HL-60/S4 (cell line): ENCODE measurements around the gene GPR132.
"Not testable (repeated sequence)": the region's sequence is repeated elsewhere in the genome, so short reads cannot be mapped to it uniquely, and the experiment has no call there.

Source experiments
- in situ Hi-C: fragments of 300-500 bp; cut with MboI; formaldehyde crosslinking; loops from 2 replicates; pipeline ENCODE4 v1.14.3; 2022; ENCODE audit warnings: low sequenced_read_pairs

Gene GPR132

DNA sequence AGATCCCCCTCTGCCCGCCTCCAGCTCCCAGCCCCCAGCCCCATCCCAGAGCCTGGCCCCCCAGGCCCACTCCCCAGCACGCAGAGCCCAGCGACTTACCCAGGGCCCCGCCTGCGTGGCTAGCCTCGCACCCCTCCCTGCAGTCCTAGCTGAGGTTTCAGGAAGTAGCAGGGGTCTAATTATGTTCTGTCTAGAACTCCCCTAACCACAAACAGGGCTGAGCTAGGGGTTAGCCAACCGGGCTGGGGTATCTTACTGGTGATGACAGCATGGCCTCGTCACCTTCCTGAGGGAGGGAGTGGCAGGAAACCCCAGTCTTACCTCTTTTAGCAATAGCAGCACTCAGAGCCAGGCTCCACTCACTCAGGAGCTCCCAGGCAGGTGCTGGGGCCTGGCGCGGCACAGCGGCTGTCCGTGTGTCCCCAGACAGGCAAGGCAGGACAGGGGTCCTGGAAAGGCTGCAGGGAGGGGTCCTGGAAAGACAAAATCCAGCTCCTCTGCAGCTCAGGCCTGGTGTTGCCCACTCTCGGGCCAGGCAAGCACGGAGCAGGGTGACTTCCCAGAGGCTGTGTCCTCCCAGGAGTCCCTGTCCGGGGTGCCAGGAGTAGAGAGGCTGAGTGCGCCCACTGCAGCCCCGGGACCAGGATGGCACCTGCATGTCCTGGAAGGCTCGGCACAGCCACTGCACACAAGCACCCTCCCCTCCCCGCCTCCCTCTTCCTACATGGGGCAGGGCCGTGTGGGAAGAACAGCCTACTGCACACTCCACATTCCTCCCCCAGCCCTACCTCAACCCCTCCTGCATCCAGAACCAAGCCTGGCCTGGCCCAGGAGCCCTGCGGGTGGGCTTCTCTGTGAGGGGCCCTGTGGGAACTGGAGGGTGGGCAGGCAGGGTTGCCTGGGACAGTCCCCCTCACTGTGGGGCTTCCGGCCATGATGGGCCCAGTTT lies at the start of gene GPR132:
GPR132 (minus strand) TSS at position 151 of the 949 bp plus-strand sequence. CDS start 10,010 bp downstream, outside the sequence.
- in situ Hi-C loops = no loop called here

- in situ Hi-C loops = not testable (repeated sequence)
Observed at GRCh38 chr14:105109243-105109642, 44.0 kb upstream of the GPR132 start.

DNA sequence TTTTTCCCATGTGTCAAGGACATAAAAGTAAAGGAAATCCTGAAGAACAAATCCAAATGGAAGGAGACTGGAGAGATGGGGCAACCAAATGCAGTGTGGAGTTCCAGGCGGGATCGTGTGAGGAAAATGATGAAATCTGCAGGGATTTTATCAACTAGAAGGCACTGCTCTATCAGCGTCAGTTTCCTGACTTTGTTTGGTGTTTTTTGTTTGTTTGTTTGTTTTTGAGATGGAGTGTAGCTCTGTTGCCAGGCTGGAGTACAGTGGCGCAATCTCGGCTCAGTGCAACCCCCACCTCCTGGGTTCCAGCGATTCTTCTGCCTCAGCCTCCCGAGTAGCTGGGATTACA lies 43.3 kb upstream of the GPR132 start:
- in situ Hi-C loops = no loop called here

- in situ Hi-C loops = no loop called here
Observed at GRCh38 chr14:105107781-105108515, 42.7 kb upstream of the GPR132 start.

- in situ Hi-C loops = no loop called here
Observed at GRCh38 chr14:105107351-105107750, 42.1 kb upstream of the GPR132 start.

DNA sequence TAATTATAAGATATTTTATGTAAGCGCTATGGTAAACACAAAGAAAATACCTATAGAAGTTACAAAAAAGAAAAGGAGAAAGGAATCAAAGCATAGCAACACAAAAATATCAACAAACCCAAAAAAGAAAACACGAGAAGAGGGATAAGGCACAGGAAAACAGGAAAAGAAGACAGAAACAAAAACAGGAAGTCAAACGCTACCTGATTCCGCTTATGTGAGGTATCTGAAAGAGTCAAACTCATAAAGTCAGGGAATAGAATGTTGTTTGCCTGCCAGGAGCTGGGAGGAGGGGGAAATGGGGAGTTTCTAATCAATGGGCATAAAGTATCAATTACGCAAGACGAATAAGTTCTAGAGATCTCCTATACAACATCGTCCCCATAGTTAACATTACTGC lies 39.9 kb upstream of the GPR132 start:
- in situ Hi-C loops = no loop called here

GRCh38 chr14:105102893-105103292 lies 37.7 kb upstream of the GPR132 start:
- in situ Hi-C loops = no loop called here

DNA sequence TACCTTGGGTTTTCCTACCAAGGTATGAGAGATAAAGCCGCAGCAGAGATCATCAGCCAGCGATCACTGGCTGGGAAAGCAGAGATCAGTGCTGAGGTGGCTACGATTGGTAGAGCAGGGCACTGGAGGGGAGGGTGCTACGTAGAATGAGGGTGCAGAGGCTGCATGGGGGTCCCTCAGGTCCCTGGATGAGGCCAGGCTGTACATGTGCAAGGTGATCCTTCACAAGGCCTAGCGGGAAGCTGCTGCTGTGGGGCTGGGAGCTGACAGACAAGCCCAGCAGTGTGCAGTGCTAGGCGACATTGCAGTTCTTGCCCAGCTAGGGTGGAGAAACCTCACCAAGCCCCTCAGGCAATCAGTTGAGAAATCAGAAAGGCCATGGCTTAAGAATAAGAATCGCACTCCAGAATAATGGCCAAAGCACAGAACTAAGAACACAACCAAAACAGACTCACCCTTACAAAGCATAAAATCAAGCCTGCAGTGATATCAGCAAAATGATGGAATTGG lies 37.2 kb upstream of the GPR132 start:
- in situ Hi-C loops = no loop called here

- in situ Hi-C loops = no loop called here
Observed at GRCh38 chr14:105100910-105101309, 35.7 kb upstream of the GPR132 start.

GRCh38 chr14:105099778-105100177 lies 34.5 kb upstream of the GPR132 start:
- in situ Hi-C loops = loop anchor here (10.0 kb wide), 1 partner anchor 255 kb away; no protein-coding TSS in a partner anchor

- in situ Hi-C loops = loop anchor here (10.0 kb wide), 1 partner anchor 256 kb away; no protein-coding TSS in a partner anchor
Observed at GRCh38 chr14:105098316-105098715, 33.1 kb upstream of the GPR132 start.

DNA sequence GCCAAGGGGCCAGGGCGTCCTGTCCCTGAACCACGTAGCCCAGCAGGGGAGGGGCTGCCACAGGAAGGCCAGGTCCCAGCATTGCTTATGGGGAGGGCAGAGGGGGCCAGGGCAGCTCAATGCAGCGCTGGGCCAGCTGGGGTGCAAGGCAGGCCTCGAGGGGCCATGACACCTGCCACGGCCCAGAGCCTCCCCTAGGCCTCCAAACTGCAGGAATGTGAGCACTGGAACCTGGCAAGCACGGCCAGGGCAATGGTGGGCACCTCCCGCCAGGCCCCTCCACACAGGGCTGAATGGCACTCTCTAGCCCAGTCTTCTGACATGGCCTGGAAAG lies 32.5 kb upstream of the GPR132 start:
- in situ Hi-C loops = loop anchor here (10.0 kb wide), 1 partner anchor 257 kb away; no protein-coding TSS in a partner anchor

DNA sequence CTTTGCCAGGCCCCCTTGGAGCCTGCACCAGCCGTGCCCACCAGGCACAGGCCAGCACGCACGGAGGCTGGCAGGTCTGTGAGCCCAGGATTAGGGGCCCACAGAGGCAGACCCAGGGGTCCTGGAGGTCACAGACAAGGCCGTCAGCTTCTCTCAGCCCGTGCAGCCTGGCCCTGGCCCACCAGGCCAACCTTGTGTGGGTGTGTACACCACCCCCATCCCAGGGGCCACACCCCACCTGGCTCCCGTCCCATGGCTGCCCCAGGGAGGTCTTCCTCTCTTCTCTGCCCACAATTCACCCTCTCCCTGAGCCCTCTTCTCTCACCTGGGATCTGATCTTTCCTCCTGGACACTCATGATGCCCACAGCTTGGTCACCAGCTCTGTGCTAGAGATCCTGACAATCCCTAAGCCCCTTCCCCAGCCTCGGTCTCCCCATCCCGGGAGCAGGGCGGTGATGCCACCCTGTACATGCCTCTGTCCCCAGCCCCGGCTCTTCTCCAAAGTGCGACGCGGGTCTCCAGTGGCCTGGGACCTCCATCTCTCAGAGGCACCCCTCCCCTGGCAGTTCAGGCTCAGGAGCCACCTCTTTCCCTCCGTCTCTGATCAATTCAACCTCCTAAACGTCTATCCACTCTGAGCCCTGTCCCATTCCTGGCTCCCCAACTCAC lies 31.1 kb upstream of the GPR132 start:
- in situ Hi-C loops = loop anchor here (10.0 kb wide), 1 partner anchor 258 kb away; no protein-coding TSS in a partner anchor

DNA sequence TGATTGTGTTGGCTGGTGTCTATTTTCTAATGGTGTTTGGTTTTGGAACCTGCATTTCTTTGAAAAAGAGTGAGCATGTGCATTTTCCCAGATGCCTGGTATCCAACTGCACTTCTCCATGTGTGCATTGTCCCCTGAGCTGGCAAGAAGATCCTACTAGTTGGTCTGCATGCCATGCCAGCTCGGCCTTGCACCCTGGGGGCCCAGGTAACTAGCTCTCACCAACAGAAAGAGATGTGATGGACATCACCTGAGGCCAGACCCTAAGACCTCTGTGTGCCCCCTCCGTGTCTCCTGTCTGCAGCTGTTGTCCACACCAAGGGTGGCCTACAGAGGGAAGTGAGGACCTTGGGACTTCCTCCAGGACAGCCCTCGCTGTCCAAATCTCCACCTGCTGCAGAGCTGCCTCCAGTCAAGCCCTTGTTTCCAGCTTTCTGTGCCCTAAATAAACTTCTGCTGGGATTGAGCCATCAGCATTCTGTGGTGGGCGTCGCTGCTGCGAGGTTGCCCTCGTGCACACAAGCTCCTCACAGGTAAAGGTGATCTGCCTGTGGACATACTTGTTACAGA lies 30.1 kb upstream of the GPR132 start:
- in situ Hi-C loops = loop anchor here (10.0 kb wide), 1 partner anchor 259 kb away; no protein-coding TSS in a partner anchor

DNA sequence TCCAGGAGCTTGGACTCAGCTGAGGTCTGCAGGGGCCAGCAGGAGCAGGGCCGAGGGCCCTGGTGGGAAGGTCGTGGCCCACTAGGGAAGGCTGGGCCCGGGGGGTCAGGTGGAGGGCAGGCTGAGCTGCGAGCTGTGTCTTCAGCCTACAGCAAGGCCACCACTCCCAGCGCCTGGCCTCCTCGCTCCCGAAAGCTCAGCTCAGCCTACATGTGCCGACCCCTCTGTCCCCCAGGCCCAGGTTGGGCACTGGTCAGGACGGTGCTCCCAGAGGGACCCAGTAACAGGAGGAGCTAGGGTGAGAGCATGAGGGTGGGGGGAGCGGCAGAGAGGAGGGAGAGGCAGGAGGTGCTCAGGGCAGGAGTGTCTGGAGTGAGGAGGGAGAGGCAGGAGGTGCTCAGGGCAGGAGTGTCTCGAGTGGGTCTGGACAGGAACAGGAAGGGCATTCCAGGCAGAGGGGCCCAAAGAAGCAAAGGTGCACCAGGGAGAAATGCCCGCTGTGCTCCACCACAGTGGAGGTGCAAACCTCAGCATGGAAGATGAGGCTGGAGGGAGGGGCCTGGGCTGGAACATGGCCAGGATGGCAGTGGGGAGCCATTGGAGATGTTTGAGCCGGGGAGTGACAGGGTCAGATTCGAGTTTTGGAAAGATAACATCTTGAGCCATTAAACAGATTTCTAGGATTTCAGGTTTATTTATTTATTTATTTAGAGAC lies 29.1 kb upstream of the GPR132 start:
- in situ Hi-C loops = loop anchor here (10.0 kb wide), 1 partner anchor 260 kb away; no protein-coding TSS in a partner anchor

DNA sequence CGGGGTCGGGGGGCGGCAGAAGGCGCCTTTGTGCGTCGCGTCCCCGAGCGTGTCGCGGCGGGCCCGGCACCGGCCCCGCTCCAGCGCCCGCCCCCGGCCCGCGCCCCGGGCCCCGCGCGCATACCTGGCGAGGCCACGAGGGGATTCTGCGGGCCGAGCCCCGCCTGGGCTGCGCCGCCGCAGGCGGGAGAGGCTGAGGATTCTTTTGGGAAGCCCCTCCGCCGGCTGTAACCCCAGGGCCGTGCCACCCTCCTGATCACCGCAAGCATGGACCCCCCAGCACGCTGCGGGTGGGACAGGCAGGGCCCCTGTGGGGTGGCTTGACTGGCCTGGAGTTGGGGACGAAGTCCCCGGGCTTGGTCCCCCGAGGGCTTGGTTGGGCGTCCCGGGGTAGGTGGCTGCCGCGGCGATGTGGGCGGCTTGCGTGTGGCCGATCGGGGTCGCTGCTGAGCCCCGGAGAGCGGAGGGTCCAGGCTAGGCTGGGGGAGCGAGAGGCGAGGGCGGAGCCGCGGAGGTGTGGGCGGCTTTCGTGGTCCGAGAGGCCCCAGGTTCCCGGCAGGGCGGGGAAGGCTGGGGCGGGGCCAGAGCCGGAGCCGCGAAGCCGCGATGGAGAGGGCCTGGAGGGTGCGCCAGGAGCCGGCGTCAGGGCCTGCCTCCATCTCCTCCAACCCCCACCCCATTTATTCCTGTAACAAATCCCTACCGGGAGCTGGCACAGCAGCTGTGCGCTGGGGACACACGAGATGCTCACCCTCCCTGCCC lies 28.4 kb upstream of the GPR132 start:
- in situ Hi-C loops = loop anchor here (10.0 kb wide), 1 partner anchor 261 kb away; no protein-coding TSS in a partner anchor

- in situ Hi-C loops = loop anchor here (10.0 kb wide), 1 partner anchor 262 kb away; no protein-coding TSS in a partner anchor
Observed at GRCh38 chr14:105093038-105093430, 27.8 kb upstream of the GPR132 start.

- in situ Hi-C loops = loop anchor here (10.0 kb wide), 1 partner anchor 262 kb away; no protein-coding TSS in a partner anchor
Observed at GRCh38 chr14:105092171-105093037, 27.2 kb upstream of the GPR132 start.
